ENCODE results near the gene P2RY8.
"Not testable (repeated sequence)": the region's sequence is repeated elsewhere in the genome, so short reads cannot be mapped to it uniquely, and the experiment has no call there.

Gene P2RY8

GRCh38 chrX:1485033-1485432 is 52.0 kb downstream of the P2RY8 start:
- peak in 1 of 5 donors; percentile 5 for DNase-seq

GRCh38 chrX:1484638-1485019 is 52.4 kb downstream of the P2RY8 start:
- DNase-seq: no peak

GRCh38 chrX:1483843-1484637 is 52.9 kb downstream of the P2RY8 start:
- no peak for DNase-seq

- DNase-seq: not testable (repeated sequence)
Measured at GRCh38 chrX:1482530-1482928, 54.5 kb downstream of the P2RY8 start.

- peak; percentile 38 to 97 (median 59) for DNase-seq
Measured at GRCh38 chrX:1481636-1482529, 55.1 kb downstream of the P2RY8 start.

- DNase-seq: peak in 1 of 5 donors; percentile 57
Measured at GRCh38 chrX:1480082-1480785, 56.8 kb downstream of the P2RY8 start.

- DNase-seq: no peak
Measured at GRCh38 chrX:1477801-1478458, 59.1 kb downstream of the P2RY8 start.

GRCh38 chrX:1477229-1477628 is 59.8 kb downstream of the P2RY8 start:
- DNase-seq: no peak

- DNase-seq: no peak
Measured at GRCh38 chrX:1476682-1477081, 60.3 kb downstream of the P2RY8 start.

GRCh38 chrX:1475881-1476280 is 61.1 kb downstream of the P2RY8 start:
- DNase-seq: no peak

GRCh38 chrX:1475481-1475880 is 61.5 kb downstream of the P2RY8 start:
- DNase-seq: no peak

- not testable (repeated sequence) for DNase-seq
Measured at GRCh38 chrX:1474593-1474992, 62.4 kb downstream of the P2RY8 start.

GRCh38 chrX:1472975-1473374 is 64.0 kb downstream of the P2RY8 start:
- DNase-seq: no peak

- peak; percentile 65 to 92 (median 73) for DNase-seq
Measured at GRCh38 chrX:1468250-1468772, 68.7 kb downstream of the P2RY8 start.

GRCh38 chrX:1466971-1467561 is 69.9 kb downstream of the P2RY8 start:
- DNase-seq: peak in 2 of 5 donors; percentile 45 to 74

- DNase-seq: no peak
Measured at GRCh38 chrX:1466232-1466661, 70.7 kb downstream of the P2RY8 start.

- no peak for DNase-seq
Measured at GRCh38 chrX:1465286-1466231, 71.4 kb downstream of the P2RY8 start.

- no peak for DNase-seq
Measured at GRCh38 chrX:1464971-1465285, 72.1 kb downstream of the P2RY8 start.

- peak in 1 of 5 donors; percentile 55 for DNase-seq
Measured at GRCh38 chrX:1464041-1464970, 72.7 kb downstream of the P2RY8 start.

GRCh38 chrX:1463581-1463980 is 73.4 kb downstream of the P2RY8 start:
- no peak for DNase-seq

Data from T-helper 1 cell (primary cell).